ENCODE data around the gene FTO.

DNA sequence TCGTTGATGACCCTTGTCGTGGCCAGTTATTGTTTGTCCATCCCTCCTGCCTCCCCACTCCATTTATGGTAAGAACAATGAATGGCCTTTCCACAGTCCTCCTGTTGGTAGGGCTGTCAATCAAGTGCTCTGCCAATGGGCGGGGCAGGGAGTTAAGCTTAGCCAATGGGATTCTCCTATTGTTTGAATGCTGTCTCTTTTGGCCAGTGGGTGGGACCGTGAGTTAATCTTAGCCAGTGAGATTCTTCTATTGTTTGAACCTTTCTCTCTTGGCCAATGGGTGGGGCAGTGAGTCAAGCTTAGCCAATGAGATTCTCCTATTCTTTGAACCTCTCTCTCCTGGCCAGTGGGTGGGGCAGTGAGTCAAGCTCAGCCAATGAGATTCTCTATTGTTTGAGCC is 497.2 kb downstream of the FTO start:
- TF ChIP-seq ZNF33A (CRISPR knock-in tag; IDR thresholded peaks at IDR 0.05; ENCODE audit: borderline replicate concordance): no peak
- TF ChIP-seq ZNF296 (CRISPR knock-in tag; conservative IDR thresholded peaks at IDR 0.05): no peak
- TF ChIP-seq, protein P1, sequence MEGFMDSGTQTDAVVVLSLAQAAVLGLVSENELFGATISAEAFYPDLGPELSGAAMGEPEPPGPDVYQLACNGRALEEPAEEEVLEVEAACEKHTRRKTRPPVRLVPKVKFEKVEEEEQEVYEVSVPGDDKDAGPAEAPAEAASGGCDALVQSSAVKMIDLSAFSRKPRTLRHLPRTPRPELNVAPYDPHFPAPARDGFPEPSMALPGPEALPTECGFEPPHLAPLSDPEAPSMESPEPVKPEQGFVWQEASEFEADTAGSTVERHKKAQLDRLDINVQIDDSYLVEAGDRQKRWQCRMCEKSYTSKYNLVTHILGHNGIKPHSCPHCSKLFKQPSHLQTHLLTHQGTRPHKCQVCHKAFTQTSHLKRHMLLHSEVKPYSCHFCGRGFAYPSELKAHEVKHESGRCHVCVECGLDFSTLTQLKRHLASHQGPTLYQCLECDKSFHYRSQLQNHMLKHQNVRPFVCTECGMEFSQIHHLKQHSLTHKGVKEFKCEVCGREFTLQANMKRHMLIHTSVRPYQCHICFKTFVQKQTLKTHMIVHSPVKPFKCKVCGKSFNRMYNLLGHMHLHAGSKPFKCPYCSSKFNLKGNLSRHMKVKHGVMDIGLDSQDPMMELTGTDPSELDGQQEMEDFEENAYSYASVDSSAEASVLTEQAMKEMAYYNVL (CRISPR knock-in tag; IDR thresholded peaks at IDR 0.05; ENCODE audit: borderline replicate concordance): no peak
- TF ChIP-seq, protein P2, sequence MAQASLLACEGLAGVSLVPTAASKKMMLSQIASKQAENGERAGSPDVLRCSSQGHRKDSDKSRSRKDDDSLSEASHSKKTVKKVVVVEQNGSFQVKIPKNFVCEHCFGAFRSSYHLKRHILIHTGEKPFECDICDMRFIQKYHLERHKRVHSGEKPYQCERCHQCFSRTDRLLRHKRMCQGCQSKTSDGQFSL (CRISPR knock-in tag; IDR thresholded peaks at IDR 0.05): no peak
- TF ChIP-seq, protein P3, sequence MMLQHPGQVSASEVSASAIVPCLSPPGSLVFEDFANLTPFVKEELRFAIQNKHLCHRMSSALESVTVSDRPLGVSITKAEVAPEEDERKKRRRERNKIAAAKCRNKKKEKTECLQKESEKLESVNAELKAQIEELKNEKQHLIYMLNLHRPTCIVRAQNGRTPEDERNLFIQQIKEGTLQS (CRISPR knock-in tag; IDR thresholded peaks at IDR 0.05): no peak
- TF ChIP-seq, protein P4, sequence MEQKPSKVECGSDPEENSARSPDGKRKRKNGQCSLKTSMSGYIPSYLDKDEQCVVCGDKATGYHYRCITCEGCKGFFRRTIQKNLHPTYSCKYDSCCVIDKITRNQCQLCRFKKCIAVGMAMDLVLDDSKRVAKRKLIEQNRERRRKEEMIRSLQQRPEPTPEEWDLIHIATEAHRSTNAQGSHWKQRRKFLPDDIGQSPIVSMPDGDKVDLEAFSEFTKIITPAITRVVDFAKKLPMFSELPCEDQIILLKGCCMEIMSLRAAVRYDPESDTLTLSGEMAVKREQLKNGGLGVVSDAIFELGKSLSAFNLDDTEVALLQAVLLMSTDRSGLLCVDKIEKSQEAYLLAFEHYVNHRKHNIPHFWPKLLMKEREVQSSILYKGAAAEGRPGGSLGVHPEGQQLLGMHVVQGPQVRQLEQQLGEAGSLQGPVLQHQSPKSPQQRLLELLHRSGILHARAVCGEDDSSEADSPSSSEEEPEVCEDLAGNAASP (CRISPR knock-in tag; IDR thresholded peaks at IDR 0.05; ENCODE audit: borderline replicate concordance): no peak
- TF ChIP-seq ERF (CRISPR knock-in tag; IDR thresholded peaks at IDR 0.05): no peak
- TF ChIP-seq, protein P5, sequence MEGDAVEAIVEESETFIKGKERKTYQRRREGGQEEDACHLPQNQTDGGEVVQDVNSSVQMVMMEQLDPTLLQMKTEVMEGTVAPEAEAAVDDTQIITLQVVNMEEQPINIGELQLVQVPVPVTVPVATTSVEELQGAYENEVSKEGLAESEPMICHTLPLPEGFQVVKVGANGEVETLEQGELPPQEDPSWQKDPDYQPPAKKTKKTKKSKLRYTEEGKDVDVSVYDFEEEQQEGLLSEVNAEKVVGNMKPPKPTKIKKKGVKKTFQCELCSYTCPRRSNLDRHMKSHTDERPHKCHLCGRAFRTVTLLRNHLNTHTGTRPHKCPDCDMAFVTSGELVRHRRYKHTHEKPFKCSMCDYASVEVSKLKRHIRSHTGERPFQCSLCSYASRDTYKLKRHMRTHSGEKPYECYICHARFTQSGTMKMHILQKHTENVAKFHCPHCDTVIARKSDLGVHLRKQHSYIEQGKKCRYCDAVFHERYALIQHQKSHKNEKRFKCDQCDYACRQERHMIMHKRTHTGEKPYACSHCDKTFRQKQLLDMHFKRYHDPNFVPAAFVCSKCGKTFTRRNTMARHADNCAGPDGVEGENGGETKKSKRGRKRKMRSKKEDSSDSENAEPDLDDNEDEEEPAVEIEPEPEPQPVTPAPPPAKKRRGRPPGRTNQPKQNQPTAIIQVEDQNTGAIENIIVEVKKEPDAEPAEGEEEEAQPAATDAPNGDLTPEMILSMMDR (CRISPR knock-in tag; IDR thresholded peaks at IDR 0.05): no peak
